ENCODE results near the gene CDC25B.
A peak's percentile ranks its signal among the peaks of the same experiment; 100 is the strongest.

The CDC25B gene

GRCh38 chr20:3795511-3796468 is at the start of gene CDC25B:
Gene CDC25B, plus strand, starts transcription at chr20:3796310. Its CDS starts 222 bp downstream, at chr20:3796532.
- peak; percentile 95 for DNase-seq

- DNase-seq = no peak
Measured at GRCh38 chr20:3747471-3747870, 48.6 kb upstream of the CDC25B start.

DNA sequence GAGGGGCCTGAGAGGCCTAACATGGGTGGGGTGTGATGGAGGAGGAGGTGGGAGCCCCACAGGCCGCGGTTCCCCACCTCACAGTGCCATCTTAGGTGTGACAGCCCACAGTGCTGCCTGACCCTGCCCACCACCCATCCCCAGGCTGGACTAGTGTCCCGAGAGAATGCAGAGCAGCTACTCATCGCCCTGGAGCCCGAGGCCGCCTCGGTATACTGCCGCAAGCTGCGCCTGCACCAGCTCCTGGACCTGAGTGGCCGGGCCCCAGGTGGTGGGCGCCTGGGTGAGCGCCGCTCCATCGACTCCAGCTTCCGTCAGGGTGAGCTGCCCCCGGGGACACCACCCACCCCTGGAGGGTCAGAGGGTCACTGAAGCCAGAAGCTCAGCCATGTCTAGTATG is 48.0 kb upstream of the CDC25B start:
- no peak for DNase-seq

GRCh38 chr20:3749087-3749688 is 46.9 kb upstream of the CDC25B start:
- DNase-seq = no peak

GRCh38 chr20:3749689-3750531 is 46.2 kb upstream of the CDC25B start:
- DNase-seq = no peak

- DNase-seq = no peak
Measured at GRCh38 chr20:3751305-3751674, 44.8 kb upstream of the CDC25B start.

DNA sequence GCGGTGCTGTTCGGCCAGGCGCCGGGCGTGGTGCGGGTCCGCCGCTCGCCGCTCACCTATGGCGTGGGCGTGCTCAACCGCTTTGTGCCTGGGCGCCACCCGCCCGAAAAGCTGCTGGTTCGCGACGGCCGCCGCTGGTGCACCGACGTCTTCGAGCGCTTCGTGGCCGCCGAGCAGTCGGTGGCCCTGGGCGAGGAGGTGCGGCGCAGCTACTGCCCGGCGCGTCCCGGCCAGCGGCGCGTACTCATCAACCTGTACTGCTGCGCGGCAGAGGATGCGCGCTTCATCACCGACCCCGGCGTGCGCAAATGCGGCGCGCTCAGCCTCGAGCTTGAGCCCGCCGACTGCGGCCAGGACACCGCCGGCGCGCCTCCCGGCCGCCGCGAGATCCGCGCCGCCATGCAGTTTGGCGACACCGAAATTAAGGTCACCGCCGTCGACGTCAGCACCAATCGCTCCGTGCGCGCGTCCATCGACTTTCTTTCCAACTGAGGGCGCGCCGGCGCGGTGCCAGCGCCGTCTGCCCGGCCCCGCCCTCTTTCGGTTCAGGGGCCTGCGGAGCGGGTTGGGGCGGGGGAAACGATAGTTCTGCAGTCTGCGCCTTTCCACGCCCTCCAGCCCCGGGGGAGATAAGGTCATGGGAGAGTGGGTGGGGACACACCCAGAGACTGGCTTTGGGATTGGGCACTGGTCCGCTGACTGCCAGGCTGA is 44.3 kb upstream of the CDC25B start:
- no peak for DNase-seq

DNA sequence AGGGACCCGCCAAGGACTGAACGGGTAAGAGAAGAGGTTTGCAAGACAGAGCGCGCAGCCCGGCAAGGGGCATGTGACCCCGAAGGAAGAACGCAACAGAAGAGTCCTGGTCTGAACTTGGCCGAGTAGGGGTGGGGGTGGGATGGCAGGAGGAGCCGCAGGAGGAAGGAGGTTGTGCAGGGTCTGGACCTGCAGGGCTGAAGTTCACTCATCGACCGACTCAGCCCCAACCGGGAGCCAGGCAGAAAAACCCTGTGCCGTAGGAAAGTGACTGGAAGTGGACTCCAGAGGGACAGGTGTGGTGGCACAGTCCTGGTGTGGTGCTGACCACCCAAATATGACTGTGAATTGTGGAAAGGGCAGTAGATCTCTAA is 43.7 kb upstream of the CDC25B start:
- no peak for DNase-seq

GRCh38 chr20:3753098-3753497 is 43.0 kb upstream of the CDC25B start:
- peak; percentile 58 for DNase-seq

GRCh38 chr20:3753501-3754275 is 42.4 kb upstream of the CDC25B start:
- DNase-seq = no peak

DNA sequence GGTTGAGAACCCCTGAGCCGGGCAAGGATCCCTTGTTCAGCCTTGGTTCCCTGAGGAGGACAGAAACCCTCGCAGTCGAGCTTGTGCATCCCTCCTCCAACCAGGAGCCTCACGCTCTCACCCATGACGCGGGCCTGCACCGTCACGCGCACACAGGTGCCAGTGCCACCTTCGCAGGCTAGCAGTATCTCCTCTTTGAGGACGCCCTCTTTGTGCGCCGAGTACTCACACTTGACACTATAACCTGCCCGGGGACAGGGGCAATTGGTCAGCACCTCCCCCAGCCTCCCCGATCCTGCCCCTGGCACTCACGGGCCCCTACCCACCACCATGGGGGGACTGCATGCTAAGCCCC is 41.9 kb upstream of the CDC25B start:
- DNase-seq = no peak

GRCh38 chr20:3755269-3755668 is 40.8 kb upstream of the CDC25B start:
- DNase-seq = no peak

- no peak for DNase-seq
Measured at GRCh38 chr20:3755814-3756480, 40.2 kb upstream of the CDC25B start.

DNA sequence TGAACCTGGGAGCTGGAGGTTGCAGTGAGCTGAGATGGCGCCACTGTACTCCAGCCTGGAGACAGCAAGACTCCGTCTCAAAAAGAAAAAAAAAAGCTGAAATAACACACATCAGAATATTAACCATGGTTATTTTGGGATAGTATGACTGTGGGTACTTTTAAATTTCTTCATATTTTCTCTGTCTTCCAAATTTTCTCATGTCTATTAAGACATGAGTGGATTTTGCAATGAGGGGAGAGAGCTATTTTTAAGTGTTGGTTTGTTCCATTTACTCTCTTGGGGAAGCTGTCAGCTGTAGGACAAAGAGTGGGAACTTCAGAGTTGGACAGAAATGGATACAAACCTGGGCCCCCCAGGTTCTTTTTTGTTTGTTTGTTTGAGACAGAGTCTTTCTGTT is 38.8 kb upstream of the CDC25B start:
- DNase-seq = no peak

GRCh38 chr20:3758566-3758965 is 37.5 kb upstream of the CDC25B start:
- DNase-seq = no peak

DNA sequence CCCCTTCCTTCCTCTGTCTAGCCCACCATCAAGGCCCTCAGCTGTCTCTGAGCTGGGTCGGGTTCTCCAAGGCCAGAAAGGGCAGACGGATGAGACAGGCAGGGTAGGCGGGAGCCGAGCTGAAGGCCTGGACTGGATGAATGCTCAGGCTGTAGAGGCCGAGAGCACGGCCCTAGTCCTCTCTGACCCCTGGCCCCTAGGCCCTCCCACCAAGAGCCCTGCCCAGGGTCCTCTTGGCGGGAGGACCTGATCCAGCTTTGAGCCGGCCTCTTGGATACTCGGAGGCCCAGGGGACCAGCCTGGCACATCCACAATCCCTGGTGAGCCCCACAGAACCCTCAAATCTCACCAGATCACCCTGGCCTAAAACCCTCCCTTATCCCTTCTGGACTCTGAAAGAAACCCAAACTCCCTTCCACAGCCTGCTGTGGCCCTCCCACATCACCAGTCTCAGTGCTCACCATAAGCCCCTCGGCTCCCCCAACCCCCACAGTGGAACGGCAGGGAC is 36.7 kb upstream of the CDC25B start:
- no peak for DNase-seq

- no peak for DNase-seq
Measured at GRCh38 chr20:3759884-3760283, 36.2 kb upstream of the CDC25B start.

GRCh38 chr20:3760655-3761348 is 35.3 kb upstream of the CDC25B start:
- no peak for DNase-seq

- no peak for DNase-seq
Measured at GRCh38 chr20:3763671-3764601, 32.2 kb upstream of the CDC25B start.

- DNase-seq = no peak
Measured at GRCh38 chr20:3764659-3765058, 31.5 kb upstream of the CDC25B start.
